ENCODE measurements around the gene RSPH1.
A peak's percentile ranks its signal among the peaks of the same experiment; 100 is the strongest.

RSPH1 gene

GRCh38 chr21:42439284-42440186, 56.5 kb downstream of the RSPH1 start:
- peaks cover 64% of the 10 kb centered on the region for H3K36me3 Mint-ChIP-seq (ENCODE audit: insufficient read depth)

DNA sequence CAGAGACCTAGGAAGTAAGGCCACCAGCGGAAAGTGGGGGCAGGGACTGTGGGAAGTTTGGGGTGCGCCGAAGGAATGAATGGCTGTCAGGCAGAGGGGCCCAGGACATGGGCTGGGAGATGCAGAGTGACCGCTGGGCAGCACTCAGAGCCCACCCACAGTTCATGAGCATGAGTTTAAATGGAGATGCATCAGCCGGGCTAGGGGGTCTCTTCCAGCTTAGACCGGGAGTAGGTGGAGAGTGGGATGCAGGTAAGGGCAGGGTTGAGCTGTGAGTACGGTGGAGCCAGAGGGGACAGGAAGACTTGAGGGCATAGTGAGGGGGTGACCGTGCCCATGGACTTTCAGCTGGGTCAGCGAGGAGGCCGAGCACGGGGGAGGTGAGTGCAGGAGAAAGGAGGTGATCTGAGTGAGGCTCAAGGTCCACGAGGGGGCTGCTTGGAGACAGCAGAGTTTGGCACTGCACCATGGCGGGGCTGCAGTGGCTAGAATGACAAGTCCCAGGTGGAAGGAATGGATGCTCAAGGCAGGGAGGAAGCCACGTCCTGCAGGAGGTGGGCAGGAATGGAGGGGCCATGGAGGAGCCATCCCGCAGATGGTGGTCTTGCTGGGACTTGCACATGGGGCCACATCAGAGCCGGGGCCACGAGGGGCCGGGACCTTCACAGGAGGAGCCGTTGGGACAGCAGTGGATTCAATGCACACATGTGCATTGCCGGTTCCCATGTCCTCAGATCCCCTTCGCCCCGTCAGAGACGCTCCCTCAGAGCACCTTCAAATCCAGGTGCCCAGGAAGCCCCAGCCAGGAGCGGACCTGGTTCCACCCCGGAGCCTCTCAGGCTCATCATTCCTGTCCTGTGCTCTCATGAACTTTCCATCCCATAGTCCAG, 57.5 kb downstream of the RSPH1 start:
- Mint-ChIP-seq H3K27ac (ENCODE audit: low read depth) (peak overlapping the region; percentile 93), H3K27me3 (no peaks in the 10 kb centered on the region), H3K36me3 (ENCODE audit: insufficient read depth) (peaks cover 73% of the 10 kb centered on the region), H3K4me3 (no peak overlapping the region), H3K9me3 (no peaks in the 10 kb centered on the region), H3K4me1 (peaks cover 71% of the 10 kb centered on the region)
- DNase-seq (ENCODE audit: low spot score in 2 of 2), result no peak
- ATAC-seq (replicated peaks; ENCODE audit: extremely low read depth, poor library complexity, severe bottlenecking), result no peak

More at GRCh38 chr21:42439284-42440186, 56.5 kb downstream of the RSPH1 start:
- peak; percentile 58 for ATAC-seq (replicated peaks; ENCODE audit: extremely low read depth, poor library complexity, severe bottlenecking)
- Mint-ChIP-seq H3K4me1 (peaks cover 71% of the 10 kb centered on the region), H3K9me3 (no peaks in the 10 kb centered on the region), H3K27me3 (no peaks in the 10 kb centered on the region), H3K27ac (ENCODE audit: low read depth) (peak overlapping the region; percentile 93), H3K4me3 (peak overlapping the region; percentile 50)
- no peak for DNase-seq (ENCODE audit: low spot score in 2 of 2)

- peaks cover 65% of the 10 kb centered on the region for H3K4me1 Mint-ChIP-seq
- H3K27ac Mint-ChIP-seq (ENCODE audit: low read depth), result peak overlapping the region; percentile 93
- H3K9me3 Mint-ChIP-seq, result no peaks in the 10 kb centered on the region
- H3K4me3 Mint-ChIP-seq, result no peak overlapping the region
- no peak for DNase-seq (ENCODE audit: low spot score in 2 of 2)
- H3K36me3 Mint-ChIP-seq (ENCODE audit: insufficient read depth), result peaks cover 78% of the 10 kb centered on the region
- no peak for ATAC-seq (replicated peaks; ENCODE audit: extremely low read depth, poor library complexity, severe bottlenecking)
- H3K27me3 Mint-ChIP-seq, result no peaks in the 10 kb centered on the region
These were observed 58.2 kb downstream of the RSPH1 start for GRCh38 chr21:42437786-42438185.

- ATAC-seq (replicated peaks; ENCODE audit: extremely low read depth, poor library complexity, severe bottlenecking) (no peak), DNase-seq (ENCODE audit: low spot score in 2 of 2) (no peak)
- H3K4me1 Mint-ChIP-seq, result peaks cover 61% of the 10 kb centered on the region
- no peak overlapping the region for H3K4me3 Mint-ChIP-seq
- H3K27ac Mint-ChIP-seq (ENCODE audit: low read depth), result peak overlapping the region; percentile 16
- H3K27me3 Mint-ChIP-seq, result no peaks in the 10 kb centered on the region
- H3K36me3 Mint-ChIP-seq (ENCODE audit: insufficient read depth), result peaks cover 78% of the 10 kb centered on the region
- no peaks in the 10 kb centered on the region for H3K9me3 Mint-ChIP-seq
These were observed 59.1 kb downstream of the RSPH1 start for GRCh38 chr21:42436914-42437313.

- Mint-ChIP-seq H3K4me1 (peaks cover 57% of the 10 kb centered on the region), H3K4me3 (no peak overlapping the region), H3K9me3 (no peaks in the 10 kb centered on the region), H3K27ac (ENCODE audit: low read depth) (peak overlapping the region; percentile 20), H3K27me3 (no peaks in the 10 kb centered on the region), H3K36me3 (ENCODE audit: insufficient read depth) (peaks cover 78% of the 10 kb centered on the region)
- no peak for ATAC-seq (replicated peaks; ENCODE audit: extremely low read depth, poor library complexity, severe bottlenecking)
- no peak for DNase-seq (ENCODE audit: low spot score in 2 of 2)
These were observed 60.2 kb downstream of the RSPH1 start for GRCh38 chr21:42435833-42436232.

DNA sequence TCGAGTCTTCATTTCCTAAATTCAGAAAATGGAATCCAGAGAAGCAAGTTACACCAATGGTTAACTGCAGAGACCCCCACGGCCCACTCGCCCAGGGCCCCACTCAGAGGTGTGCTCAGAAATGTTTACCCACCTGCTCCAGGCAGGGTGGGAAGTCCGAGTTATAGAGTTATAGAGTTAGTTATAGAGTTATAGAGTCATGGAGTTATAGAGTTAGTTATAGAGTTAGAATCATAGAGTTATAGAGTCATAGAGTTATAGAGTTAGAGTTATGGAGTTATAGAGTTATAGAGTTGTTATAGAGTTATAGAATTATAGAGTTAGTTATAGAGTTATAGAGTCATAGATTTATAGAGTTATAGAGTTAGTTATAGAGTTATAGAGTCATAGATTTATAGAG, 60.6 kb downstream of the RSPH1 start:
- Mint-ChIP-seq H3K4me3 (no peak overlapping the region), H3K4me1 (peaks cover 52% of the 10 kb centered on the region), H3K9me3 (no peaks in the 10 kb centered on the region), H3K27ac (ENCODE audit: low read depth) (peak overlapping the region; percentile 20), H3K27me3 (no peaks in the 10 kb centered on the region), H3K36me3 (ENCODE audit: insufficient read depth) (peaks cover 75% of the 10 kb centered on the region)
- ATAC-seq (replicated peaks; ENCODE audit: extremely low read depth, poor library complexity, severe bottlenecking), result no peak
- no peak for DNase-seq (ENCODE audit: low spot score in 2 of 2)

- ATAC-seq (replicated peaks; ENCODE audit: extremely low read depth, poor library complexity, severe bottlenecking) (no peak), DNase-seq (ENCODE audit: low spot score in 2 of 2) (no peak)
- Mint-ChIP-seq H3K27me3 (no peaks in the 10 kb centered on the region), H3K36me3 (ENCODE audit: insufficient read depth) (peaks cover 72% of the 10 kb centered on the region), H3K9me3 (no peaks in the 10 kb centered on the region), H3K4me3 (no peak overlapping the region), H3K27ac (ENCODE audit: low read depth) (peak overlapping the region; percentile 20), H3K4me1 (peaks cover 47% of the 10 kb centered on the region)
These were observed 61.1 kb downstream of the RSPH1 start for GRCh38 chr21:42434884-42435283.

DNA sequence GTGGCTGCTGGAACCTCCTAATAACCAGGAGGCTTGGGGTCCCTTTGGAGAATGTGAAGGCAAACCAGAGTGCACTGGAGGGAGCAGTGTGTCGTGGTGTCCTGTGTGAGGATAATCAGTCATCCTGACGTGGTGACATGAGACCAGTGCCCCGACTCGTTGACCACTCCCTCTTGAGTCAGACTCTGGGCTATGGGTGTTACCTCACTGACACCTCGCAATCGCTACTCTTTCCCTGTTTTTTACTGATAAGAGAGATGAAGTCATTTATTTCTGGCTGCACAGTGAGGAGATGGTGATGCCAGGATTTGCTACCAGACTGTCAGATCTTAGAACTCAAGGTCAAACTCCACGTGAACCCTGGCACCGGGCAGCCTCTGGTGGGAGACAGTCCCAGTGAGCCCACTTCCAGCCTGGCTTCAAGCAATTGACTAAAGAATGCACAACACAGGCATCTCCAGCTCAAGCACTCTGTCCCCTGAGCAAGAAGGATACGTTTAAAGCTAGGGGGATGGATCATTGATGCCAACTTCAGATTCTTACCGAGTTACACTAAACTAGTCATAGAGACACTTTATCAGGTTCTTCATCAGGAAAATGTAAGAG, 62.0 kb downstream of the RSPH1 start:
- peaks cover 72% of the 10 kb centered on the region for H3K36me3 Mint-ChIP-seq (ENCODE audit: insufficient read depth)
- ATAC-seq (replicated peaks; ENCODE audit: extremely low read depth, poor library complexity, severe bottlenecking) (no peak), DNase-seq (ENCODE audit: low spot score in 2 of 2) (no peak)
- H3K4me1 Mint-ChIP-seq, result peaks cover 39% of the 10 kb centered on the region
- no peaks in the 10 kb centered on the region for H3K9me3 Mint-ChIP-seq
- no peak overlapping the region for H3K4me3 Mint-ChIP-seq
- no peak overlapping the region for H3K27ac Mint-ChIP-seq (ENCODE audit: low read depth)
- no peaks in the 10 kb centered on the region for H3K27me3 Mint-ChIP-seq

GRCh38 chr21:42432695-42433094, 63.3 kb downstream of the RSPH1 start:
- H3K4me3 Mint-ChIP-seq, result no peak overlapping the region
- H3K4me1 Mint-ChIP-seq, result peaks cover 33% of the 10 kb centered on the region
- ATAC-seq (replicated peaks; ENCODE audit: extremely low read depth, poor library complexity, severe bottlenecking) (no peak), DNase-seq (ENCODE audit: low spot score in 2 of 2) (no peak)
- H3K27ac Mint-ChIP-seq (ENCODE audit: low read depth), result peak overlapping the region; percentile 63
- peaks cover 64% of the 10 kb centered on the region for H3K36me3 Mint-ChIP-seq (ENCODE audit: insufficient read depth)
- H3K9me3 Mint-ChIP-seq, result no peaks in the 10 kb centered on the region
- H3K27me3 Mint-ChIP-seq, result no peaks in the 10 kb centered on the region

- ATAC-seq (replicated peaks; ENCODE audit: extremely low read depth, poor library complexity, severe bottlenecking), result no peak
These were observed 64.8 kb downstream of the RSPH1 start for GRCh38 chr21:42431196-42431595.

DNA sequence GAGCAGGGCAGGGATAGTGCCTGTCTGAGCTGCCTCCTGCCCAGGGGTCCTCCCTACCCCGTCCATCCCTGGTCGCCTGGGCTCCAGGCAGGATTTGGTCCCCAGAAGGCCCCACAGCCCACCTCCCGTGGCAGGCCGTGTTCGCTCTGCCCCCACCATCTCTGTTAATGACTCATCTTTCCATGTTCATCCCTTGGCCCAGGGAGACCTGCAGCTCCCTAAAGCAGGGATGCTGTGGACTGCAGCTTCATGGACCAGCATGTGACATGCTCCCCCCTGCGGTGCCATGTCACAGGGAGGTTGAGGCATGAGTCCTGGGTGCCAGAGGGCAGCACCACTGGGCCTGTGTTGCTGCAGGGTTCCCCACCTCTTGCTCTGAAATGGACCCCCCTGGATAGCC, 65.5 kb downstream of the RSPH1 start:
- Mint-ChIP-seq H3K9me3 (no peaks in the 10 kb centered on the region), H3K27me3 (no peaks in the 10 kb centered on the region), H3K36me3 (ENCODE audit: insufficient read depth) (peaks cover 62% of the 10 kb centered on the region), H3K4me1 (peaks cover 41% of the 10 kb centered on the region), H3K4me3 (no peak overlapping the region), H3K27ac (ENCODE audit: low read depth) (no peak overlapping the region)
- DNase-seq (ENCODE audit: low spot score in 2 of 2) (no peak), ATAC-seq (replicated peaks; ENCODE audit: extremely low read depth, poor library complexity, severe bottlenecking) (no peak)

More at GRCh38 chr21:42431196-42431595, 64.8 kb downstream of the RSPH1 start:
- Mint-ChIP-seq H3K36me3 (ENCODE audit: insufficient read depth) (peaks cover 61% of the 10 kb centered on the region), H3K27me3 (no peaks in the 10 kb centered on the region), H3K9me3 (no peaks in the 10 kb centered on the region), H3K4me3 (no peak overlapping the region), H3K4me1 (peaks cover 42% of the 10 kb centered on the region), H3K27ac (ENCODE audit: low read depth) (no peak overlapping the region)
- no peak for DNase-seq (ENCODE audit: low spot score in 2 of 2)

DNA sequence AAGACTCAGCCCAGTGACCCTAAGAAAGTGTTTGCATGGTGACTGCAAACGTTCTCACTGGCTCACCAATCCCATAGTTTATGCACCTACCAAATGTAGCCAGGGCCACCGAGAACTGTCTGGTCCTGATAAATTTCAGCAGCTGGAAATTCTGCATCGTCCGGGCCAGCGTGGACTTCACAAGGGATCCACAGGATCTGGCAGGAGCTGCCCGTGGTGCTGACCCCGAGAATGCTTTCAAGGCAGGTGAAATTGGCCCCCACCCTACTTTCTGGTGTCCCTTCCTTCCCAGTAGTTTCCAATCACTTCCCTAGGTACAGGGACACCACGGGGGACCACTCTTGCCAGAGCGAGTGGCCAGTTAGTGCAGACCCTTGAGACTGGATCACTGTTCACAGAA, 66.2 kb downstream of the RSPH1 start:
- no peak overlapping the region for H3K27ac Mint-ChIP-seq (ENCODE audit: low read depth)
- H3K27me3 Mint-ChIP-seq, result no peaks in the 10 kb centered on the region
- H3K4me3 Mint-ChIP-seq, result no peak overlapping the region
- no peaks in the 10 kb centered on the region for H3K9me3 Mint-ChIP-seq
- no peak for ATAC-seq (replicated peaks; ENCODE audit: extremely low read depth, poor library complexity, severe bottlenecking)
- DNase-seq (ENCODE audit: low spot score in 2 of 2), result no peak
- peaks cover 42% of the 10 kb centered on the region for H3K4me1 Mint-ChIP-seq
- H3K36me3 Mint-ChIP-seq (ENCODE audit: insufficient read depth), result peaks cover 64% of the 10 kb centered on the region
